ENCODE results near the gene TMEM175. TPM values are rescaled to one million over a fixed set of nuclear protein-coding genes. Genes with fewer than 3 reads are reported as not detected.

Gene TMEM175
- total RNA-seq, 4 donors from 2014 or later = 33.3 to 61.2 (median 39.0) TPM

- Histone ChIP-seq H3K4me1 (no peaks in the 10 kb centered on the region), H3K36me3 (peaks cover 0 to 100% (median 0%) of the 10 kb centered on the region in 3 donors), H3K4me3 (no peak overlapping the region), H3K27me3 (no peaks in the 10 kb centered on the region), H3K27ac (no peak overlapping the region), H3K9me3 (no peaks in the 10 kb centered on the region)
- no peak for DNase-seq (ENCODE audit: low spot score in 2 of 2)
- TF ChIP-seq CTCF (IDR thresholded peaks at IDR 0.05) = no peak
- no peak for TF ChIP-seq EP300 (IDR thresholded peaks at IDR 0.05)
- TF ChIP-seq POLR2A (IDR thresholded peaks at IDR 0.05) = no peak
- 74 to 77% methylated on average over 21 to 24 of the region's 24 CpGs for WGBS, 2 donors
These were observed 27.3 kb downstream of the TMEM175 start for GRCh38 chr4:959338-960139.

GRCh38 chr4:960140-960635, 27.9 kb downstream of the TMEM175 start:
- no peaks in the 10 kb centered on the region for H3K9me3 ChIP-seq
- no peaks in the 10 kb centered on the region for H3K27me3 ChIP-seq
- H3K36me3 ChIP-seq = peaks cover 0 to 100% (median 0%) of the 10 kb centered on the region in 3 donors
- no peak for DNase-seq (ENCODE audit: low spot score in 2 of 2)
- H3K4me3 ChIP-seq = no peak overlapping the region
- no peak for TF ChIP-seq POLR2A (IDR thresholded peaks at IDR 0.05)
- TF ChIP-seq EP300 (IDR thresholded peaks at IDR 0.05) = no peak
- TF ChIP-seq CTCF (IDR thresholded peaks at IDR 0.05) = no peak
- no peak overlapping the region for H3K27ac ChIP-seq
- 86 to 88% methylated on average over 8 to 15 of the region's 16 CpGs for WGBS, 2 donors
- H3K4me1 ChIP-seq = no peaks in the 10 kb centered on the region

GRCh38 chr4:960636-961350, 28.5 kb downstream of the TMEM175 start:
- Histone ChIP-seq H3K27ac (no peak overlapping the region), H3K27me3 (no peaks in the 10 kb centered on the region), H3K9me3 (no peaks in the 10 kb centered on the region), H3K36me3 (peaks cover 0 to 100% (median 0%) of the 10 kb centered on the region in 3 donors), H3K4me1 (no peaks in the 10 kb centered on the region), H3K4me3 (no peak overlapping the region)
- no peak for DNase-seq (ENCODE audit: low spot score in 2 of 2)
- no peak for TF ChIP-seq CTCF (IDR thresholded peaks at IDR 0.05)
- TF ChIP-seq POLR2A (IDR thresholded peaks at IDR 0.05) = no peak
- TF ChIP-seq EP300 (IDR thresholded peaks at IDR 0.05) = no peak
- 88 to 90% methylated on average over 28 to 34 of the region's 35 CpGs for WGBS, 2 donors

- no peaks in the 10 kb centered on the region for H3K27me3 ChIP-seq
- DNase-seq (ENCODE audit: low spot score in 2 of 2) = no peak
- TF ChIP-seq POLR2A (IDR thresholded peaks at IDR 0.05) = no peak
- no peak for TF ChIP-seq EP300 (IDR thresholded peaks at IDR 0.05)
- no peak for TF ChIP-seq CTCF (IDR thresholded peaks at IDR 0.05)
- H3K27ac ChIP-seq = peak overlapping the region in 1 of 4 donors; percentile 7
- H3K9me3 ChIP-seq = no peaks in the 10 kb centered on the region
- no peaks in the 10 kb centered on the region for H3K4me1 ChIP-seq
- no peak overlapping the region for H3K4me3 ChIP-seq
- H3K36me3 ChIP-seq = peaks cover 0 to 100% (median 0%) of the 10 kb centered on the region in 3 donors
- WGBS, 2 donors = 87 to 90% methylated on average over 37 to 48 of the region's 52 CpGs
These were observed 29.3 kb downstream of the TMEM175 start for GRCh38 chr4:961351-962230.

Data from tibial nerve (tissue), 4 donors.